Endodermal cell (in vitro differentiated cells): ENCODE results near the gene LZTS2. TPM values are rescaled to one million over a fixed set of nuclear protein-coding genes. Genes with fewer than 3 reads are reported as not detected.

Experiments used
- DNase-seq: peaks from one replicate; pipeline ENCODE4 v3.0.0-alpha.2; 2017
- H3K27ac ChIP-seq: 2 replicates; pipeline ENCODE4 v1.5.1; 2013; ENCODE audit warnings: mild to moderate bottlenecking, low read depth, low read length, moderate library complexity
- H3K27me3 ChIP-seq: 2 replicates; pipeline ENCODE4 v1.6.1; 2013; ENCODE audit warnings: mild to moderate bottlenecking, low read length, moderate library complexity; ENCODE audit not compliant: insufficient read depth, control insufficient read depth, poor library complexity, severe bottlenecking
- H3K36me3 ChIP-seq: 2 replicates; pipeline ENCODE4 v1.7.0; 2013; ENCODE audit warnings: mild to moderate bottlenecking, low read length, moderate library complexity; ENCODE audit not compliant: control insufficient read depth, insufficient read depth
- H3K4me1 ChIP-seq: one replicate; pipeline ENCODE4 v1.7.0; 2013; ENCODE audit warnings: low read length; ENCODE audit not compliant: control insufficient read depth, insufficient read depth
- H3K4me3 ChIP-seq: 2 replicates; pipeline ENCODE4 v1.5.1; 2013; ENCODE audit warnings: mild to moderate bottlenecking, low read length, moderate library complexity
- H3K9ac ChIP-seq: 2 replicates; pipeline ENCODE4 v1.6.1; 2013; ENCODE audit warnings: mild to moderate bottlenecking, low read length, moderate library complexity; ENCODE audit not compliant: poor library complexity, severe bottlenecking; ENCODE audit errors: extremely low read depth
- H3K9me3 ChIP-seq: 2 replicates; pipeline ENCODE4 v1.6.1; 2013; ENCODE audit warnings: mild to moderate bottlenecking, low read length, moderate library complexity; ENCODE audit not compliant: control insufficient read depth
- H3K27ac Mint-ChIP-seq: 2 replicates; pipeline ENCODE4 v1.8.0; 2020; ENCODE audit warnings: mixed read lengths
- H3K27me3 Mint-ChIP-seq: 2 replicates; pipeline ENCODE4 v1.8.0; 2021; ENCODE audit warnings: mild to moderate bottlenecking, mixed read lengths; ENCODE audit not compliant: insufficient read depth
- H3K36me3 Mint-ChIP-seq: 2 replicates; pipeline ENCODE4 v1.8.0; 2020; ENCODE audit warnings: low read depth, mixed read lengths
- H3K4me1 Mint-ChIP-seq: 2 replicates; pipeline ENCODE4 v1.8.0; 2020; ENCODE audit warnings: mixed read lengths
- H3K4me3 Mint-ChIP-seq: 2 replicates; pipeline ENCODE4 v1.8.0; 2020; ENCODE audit warnings: mild to moderate bottlenecking, moderate library complexity, mixed read lengths
- H3K9me3 Mint-ChIP-seq: 2 replicates; pipeline ENCODE4 v1.8.0; 2020; ENCODE audit warnings: mild to moderate bottlenecking, mixed read lengths
- CTCF ChIP-seq: fragments of 200-600 bp; sonication (generic); conservative IDR thresholded peaks from 2 replicates; pipeline ENCODE4 v1.5.0; 2021; ENCODE audit warnings: antibody characterized with exemption, mild to moderate bottlenecking
- WGBS, 2 experiments: methylation state at CpG; one replicate each; pipeline versions ENCODE4 v1.1.5 to v1.1.7; 2013; ENCODE audit warnings: missing lambda C conversion rate in 2 of 2, mixed read lengths in 1 of 2; ENCODE audit not compliant: insufficient coverage in 1 of 2, insufficient read length in 1 of 2; 5-methylcytosine and 5-hydroxymethylcytosine counted together
- total RNA-seq, 2 donors: library from RNA; stranded (reverse); fragmentation: NEBNext Ultra II Directional in 1 of 2; extraction: Animal tissue kit (Norgen Biotek cat#: 25700) in 1 of 2; gene quantifications; 2 replicates in 1 of 2; 3 replicates in 1 of 2; pipeline ENCODE4 v1.2.1, GENCODE V29; 2021

Gene LZTS2
- total RNA-seq, 2 donors from 2014 or later = 76.8 to 85.9 TPM

- TF ChIP-seq CTCF = no peak
- H3K9me3 ChIP-seq = no peaks in the 10 kb centered on the region
- Mint-ChIP-seq H3K4me3 (no peak overlapping the region), H3K36me3 (peaks cover 16% of the 10 kb centered on the region), H3K27me3 (no peaks in the 10 kb centered on the region), H3K4me1 (peaks cover 12% of the 10 kb centered on the region), H3K27ac (no peak overlapping the region), H3K9me3 (no peaks in the 10 kb centered on the region)
- no peaks in the 10 kb centered on the region for H3K27me3 ChIP-seq
- no peak overlapping the region for H3K9ac ChIP-seq
- H3K36me3 ChIP-seq = peaks cover 23% of the 10 kb centered on the region
- no peak for DNase-seq
- H3K4me1 ChIP-seq = no peaks in the 10 kb centered on the region
- no peak overlapping the region for H3K4me3 ChIP-seq
- WGBS, 2 experiments = 94 to 100% methylated on average over 2 to 6 of the region's 6 CpGs
- H3K27ac ChIP-seq = no peak overlapping the region
Observed at GRCh38 chr10:101008823-101009423, 9.3 kb downstream of the LZTS2 start.

DNA sequence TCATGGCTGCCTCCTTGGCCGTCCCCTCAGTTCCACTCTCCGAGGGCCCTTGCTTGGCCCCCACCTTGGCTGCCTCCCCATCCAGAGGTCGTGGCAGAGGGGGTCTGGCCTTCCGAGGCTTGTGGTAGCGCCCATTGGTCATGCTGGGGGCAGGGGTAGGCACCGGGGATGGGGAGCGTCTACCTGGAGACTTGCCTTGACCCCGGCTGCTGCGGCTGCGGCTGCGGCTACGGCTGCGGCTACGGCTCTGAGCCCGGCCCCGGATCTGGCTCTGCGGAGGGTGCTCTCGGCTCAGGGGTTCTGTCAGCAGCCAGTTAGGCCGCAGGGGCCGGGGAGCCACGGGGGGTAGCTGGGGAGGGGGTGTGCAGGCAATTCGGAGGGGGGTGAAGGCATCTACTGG, 10.7 kb downstream of the LZTS2 start:
- Mint-ChIP-seq H3K4me1 (peaks cover 15% of the 10 kb centered on the region), H3K9me3 (no peaks in the 10 kb centered on the region), H3K4me3 (no peak overlapping the region), H3K36me3 (peaks cover 10% of the 10 kb centered on the region), H3K27me3 (peaks cover 13% of the 10 kb centered on the region), H3K27ac (no peak overlapping the region)
- Histone ChIP-seq H3K9me3 (no peaks in the 10 kb centered on the region), H3K9ac (no peak overlapping the region), H3K4me3 (no peak overlapping the region), H3K4me1 (no peaks in the 10 kb centered on the region), H3K27ac (no peak overlapping the region), H3K27me3 (peaks cover 8% of the 10 kb centered on the region), H3K36me3 (peaks cover 12% of the 10 kb centered on the region)
- no peak for TF ChIP-seq CTCF
- no peak for DNase-seq
- WGBS, 2 experiments = 89 to 95% methylated on average over 8 to 21 of the region's 22 CpGs

DNA sequence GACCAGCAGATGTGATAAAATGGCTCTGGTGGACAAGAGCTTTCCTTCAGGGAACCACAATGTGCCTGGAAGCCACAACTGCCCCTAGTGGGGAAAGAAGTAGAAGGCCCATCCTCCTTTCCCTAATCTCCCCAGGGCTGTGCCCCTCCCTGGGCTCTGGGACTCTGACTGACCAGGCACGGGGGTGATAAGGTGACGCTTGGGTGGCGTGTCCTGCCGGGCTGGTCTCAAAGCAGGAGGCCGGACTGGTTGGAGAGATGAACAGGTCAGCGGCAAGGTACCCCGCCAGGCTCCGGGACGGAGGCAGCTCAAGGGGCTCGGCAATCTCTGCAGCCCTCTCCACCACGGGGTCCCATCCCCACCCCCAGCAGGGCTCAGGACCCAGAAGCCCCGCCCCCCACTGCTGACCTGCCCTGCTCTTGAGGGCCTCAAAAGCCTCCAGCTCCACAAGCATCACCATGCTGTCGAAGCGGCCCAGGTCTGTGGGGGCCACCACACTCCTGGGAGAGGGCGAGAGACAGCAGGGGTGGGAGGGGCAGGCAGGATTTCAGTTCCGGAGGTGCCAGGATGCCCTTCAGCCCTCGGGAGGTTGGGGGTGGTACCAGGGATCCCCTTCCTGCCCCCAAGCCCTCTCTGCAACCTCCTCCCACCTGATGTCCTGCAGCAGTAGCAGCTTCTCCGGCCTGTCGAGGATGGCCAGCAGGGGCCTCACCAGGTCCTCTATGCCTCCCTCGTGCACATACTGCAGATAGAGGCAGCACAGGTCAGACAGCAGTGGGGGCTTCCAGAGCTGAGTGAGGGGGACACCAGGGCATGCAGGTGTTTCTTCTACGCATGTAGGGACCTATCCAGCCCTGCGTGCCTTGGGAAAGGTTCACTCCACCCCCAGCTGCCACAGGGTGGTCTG, 12.2 kb downstream of the LZTS2 start:
- no peaks in the 10 kb centered on the region for H3K36me3 ChIP-seq
- H3K27ac ChIP-seq = no peak overlapping the region
- H3K9ac ChIP-seq = no peak overlapping the region
- no peaks in the 10 kb centered on the region for H3K9me3 ChIP-seq
- WGBS, 2 experiments = 77 to 83% methylated on average over 18 to 22 of the region's 22 CpGs
- peaks cover 25% of the 10 kb centered on the region for H3K27me3 Mint-ChIP-seq
- H3K4me3 Mint-ChIP-seq = no peak overlapping the region
- TF ChIP-seq CTCF = peak; percentile 76
- no peaks in the 10 kb centered on the region for H3K36me3 Mint-ChIP-seq
- H3K4me1 Mint-ChIP-seq = peaks cover 15% of the 10 kb centered on the region
- H3K4me3 ChIP-seq = no peak overlapping the region
- no peak overlapping the region for H3K27ac Mint-ChIP-seq
- peaks cover 17% of the 10 kb centered on the region for H3K27me3 ChIP-seq
- DNase-seq = peak; percentile 81
- no peaks in the 10 kb centered on the region for H3K4me1 ChIP-seq
- no peaks in the 10 kb centered on the region for H3K9me3 Mint-ChIP-seq
